Endothelial cell of umbilical vein (primary cell): Measurements from ENCODE around the gene SLC16A11.
"Not testable (repeated sequence)": the region's sequence is repeated elsewhere in the genome, so short reads cannot be mapped to it uniquely, and the experiment has no call there.

ENCODE experiments used
- MYC ChIP-seq: IDR thresholded peaks from one replicate; pipeline ENCODE4 v1.6.1; 2011; ENCODE audit warnings: mild to moderate bottlenecking, low read depth, low read length
- POLR2A ChIP-seq: IDR thresholded peaks from 2 replicates; pipeline ENCODE4 v1.6.1; 2012; ENCODE audit warnings: low read depth, mild to moderate bottlenecking, control low read depth, low read length
- TF ChIP-seq, protein P1 (sequence below), 2 donors: IDR thresholded peaks; 1 replicate in 1 of 2; 2 replicates in 1 of 2; pipeline ENCODE4 v1.5.1; 2011; ENCODE audit warnings: low read length in 2 of 2, mild to moderate bottlenecking in 2 of 2, moderate library complexity in 2 of 2, control low read depth in 1 of 2, inconsistent platforms in 1 of 2, low read depth in 1 of 2; ENCODE audit not compliant: insufficient read depth in 1 of 2; ENCODE audit errors: extremely low read depth in 1 of 2

DNA sequence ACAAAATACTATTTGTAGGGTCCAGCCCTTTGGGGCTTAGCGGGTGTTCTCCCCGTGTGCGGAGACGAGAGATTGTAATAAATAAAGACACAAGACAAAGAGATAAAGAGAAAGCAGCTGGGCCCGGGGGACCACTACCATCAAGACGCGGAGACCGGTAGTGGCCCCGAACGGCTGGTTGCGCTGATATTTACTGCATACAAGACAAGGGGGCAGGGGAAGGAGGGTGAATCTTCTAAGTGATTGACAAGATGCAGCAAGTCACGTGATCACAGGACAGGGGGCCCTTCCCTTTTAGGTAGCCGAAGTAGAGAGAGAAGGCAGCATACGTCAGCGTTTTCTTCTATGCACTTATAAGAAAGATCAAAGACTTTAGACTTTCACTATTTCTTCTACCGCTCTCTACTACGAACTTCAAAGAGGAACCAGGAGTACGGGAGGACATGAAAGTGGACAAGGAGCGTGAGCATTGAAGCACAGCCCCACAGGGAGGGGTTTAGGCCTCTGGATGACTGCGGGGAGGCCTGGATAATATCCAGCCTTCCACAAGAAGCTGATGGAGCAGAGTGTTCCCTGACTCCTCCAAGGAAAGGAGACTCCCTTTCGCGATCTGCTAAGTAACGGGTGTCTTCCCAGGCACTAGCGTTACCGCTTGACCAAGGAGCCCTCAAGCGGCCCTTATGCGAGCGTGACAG, 47.6 kb upstream of the SLC16A11 start:
- TF ChIP-seq, protein P1, sequence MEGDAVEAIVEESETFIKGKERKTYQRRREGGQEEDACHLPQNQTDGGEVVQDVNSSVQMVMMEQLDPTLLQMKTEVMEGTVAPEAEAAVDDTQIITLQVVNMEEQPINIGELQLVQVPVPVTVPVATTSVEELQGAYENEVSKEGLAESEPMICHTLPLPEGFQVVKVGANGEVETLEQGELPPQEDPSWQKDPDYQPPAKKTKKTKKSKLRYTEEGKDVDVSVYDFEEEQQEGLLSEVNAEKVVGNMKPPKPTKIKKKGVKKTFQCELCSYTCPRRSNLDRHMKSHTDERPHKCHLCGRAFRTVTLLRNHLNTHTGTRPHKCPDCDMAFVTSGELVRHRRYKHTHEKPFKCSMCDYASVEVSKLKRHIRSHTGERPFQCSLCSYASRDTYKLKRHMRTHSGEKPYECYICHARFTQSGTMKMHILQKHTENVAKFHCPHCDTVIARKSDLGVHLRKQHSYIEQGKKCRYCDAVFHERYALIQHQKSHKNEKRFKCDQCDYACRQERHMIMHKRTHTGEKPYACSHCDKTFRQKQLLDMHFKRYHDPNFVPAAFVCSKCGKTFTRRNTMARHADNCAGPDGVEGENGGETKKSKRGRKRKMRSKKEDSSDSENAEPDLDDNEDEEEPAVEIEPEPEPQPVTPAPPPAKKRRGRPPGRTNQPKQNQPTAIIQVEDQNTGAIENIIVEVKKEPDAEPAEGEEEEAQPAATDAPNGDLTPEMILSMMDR (IDR thresholded peaks at IDR 0.05; ENCODE audit: extremely low read depth in 1 of 2, insufficient read depth in 1 of 2, low read depth in 1 of 2, low read length in 2 of 2) = not testable (repeated sequence)
- not testable (repeated sequence) for TF ChIP-seq POLR2A, MYC
